HT-29 (cell line): ENCODE results near the gene PROZ. TPM values are rescaled to one million over a fixed set of nuclear protein-coding genes. Genes with fewer than 3 reads are reported as not detected.
A peak's percentile ranks its signal among the peaks of the same experiment; 100 is the strongest.

Experiments
- DNase-seq: peaks from one replicate; pipeline ENCODE4 v3.0.0-alpha.2; 2015; ENCODE audit warnings: low spot score
- total RNA-seq: library from RNA; depleted of rRNA; stranded (reverse); fragments of >200 nt; shearing (Covaris generic); gene quantifications from 2 replicates; pipeline ENCODE4 v1.2.3, GENCODE V29; 2014

Gene PROZ
- total RNA-seq, 1 experiment from 2014 or later = not detected

DNA sequence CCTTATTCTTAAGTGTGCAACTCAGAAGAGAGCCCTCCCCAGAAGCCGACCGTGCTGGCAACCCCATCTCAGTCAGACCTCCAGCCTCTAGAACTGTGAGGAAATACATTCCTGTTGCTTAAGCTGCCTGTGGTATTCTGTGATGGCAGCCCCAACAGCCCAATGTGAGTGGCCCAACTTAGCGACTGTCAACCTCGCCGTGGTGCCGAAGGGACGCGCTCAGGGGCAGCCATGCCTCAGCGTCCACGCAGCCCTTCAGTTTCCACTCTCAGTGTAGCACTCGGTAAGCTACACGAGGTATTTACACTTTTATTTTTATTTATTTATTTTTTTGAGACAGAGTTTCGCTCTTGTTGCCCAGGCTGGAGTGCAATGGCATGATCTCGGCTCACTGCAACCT is 18.4 kb downstream of the PROZ start:
- no peak for DNase-seq

DNA sequence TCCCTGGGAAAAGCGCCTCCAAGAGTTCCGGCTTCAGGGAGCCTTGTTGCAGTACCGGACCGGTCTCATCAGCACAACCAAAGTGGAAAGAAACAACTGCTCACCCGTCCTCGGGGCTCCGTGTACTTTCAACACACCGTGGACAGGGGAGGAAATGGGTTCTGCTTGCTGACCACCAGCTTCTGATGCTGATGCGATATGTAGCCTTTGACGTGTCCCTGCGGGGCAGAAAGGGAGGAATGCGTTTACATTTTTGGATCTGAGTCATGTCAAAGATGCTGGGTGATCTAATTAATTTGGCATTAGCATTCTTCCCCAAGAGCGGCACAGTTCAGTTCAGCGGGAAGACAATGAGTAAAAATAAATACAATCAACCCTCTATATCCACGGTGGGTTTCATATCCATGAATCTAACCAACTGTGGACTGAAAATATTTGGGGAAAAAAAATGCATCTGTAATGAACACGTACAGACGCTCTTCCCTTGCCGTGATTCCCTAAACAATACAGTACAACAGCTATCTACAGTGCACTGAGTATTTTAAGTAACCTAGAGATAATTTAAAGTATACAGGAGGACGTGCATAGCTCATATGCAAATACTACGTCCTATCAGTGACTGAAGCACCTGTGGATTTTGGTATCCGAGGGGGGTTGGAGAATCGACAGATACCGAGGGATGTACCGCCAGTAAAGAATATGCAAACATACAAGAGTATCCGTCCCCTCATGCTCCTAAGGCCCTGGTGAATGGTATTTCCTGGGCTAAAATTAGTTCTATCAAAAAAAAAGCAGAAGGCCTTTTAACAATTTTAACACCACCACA is 19.8 kb downstream of the PROZ start:
- no peak for DNase-seq

DNA sequence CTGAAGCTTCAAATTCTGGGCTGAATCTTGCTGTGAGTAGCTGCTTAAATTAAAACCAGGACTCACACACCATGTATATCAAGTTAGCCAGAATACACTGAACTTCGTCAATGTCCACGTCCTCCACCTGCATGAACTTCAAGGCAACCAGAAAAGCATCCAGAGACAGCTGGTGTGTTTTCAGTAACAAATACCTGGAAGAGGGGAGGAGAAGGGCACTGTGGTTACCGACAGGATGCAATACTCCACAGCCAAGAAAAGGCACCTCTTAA is 20.4 kb downstream of the PROZ start:
- no peak for DNase-seq

DNA sequence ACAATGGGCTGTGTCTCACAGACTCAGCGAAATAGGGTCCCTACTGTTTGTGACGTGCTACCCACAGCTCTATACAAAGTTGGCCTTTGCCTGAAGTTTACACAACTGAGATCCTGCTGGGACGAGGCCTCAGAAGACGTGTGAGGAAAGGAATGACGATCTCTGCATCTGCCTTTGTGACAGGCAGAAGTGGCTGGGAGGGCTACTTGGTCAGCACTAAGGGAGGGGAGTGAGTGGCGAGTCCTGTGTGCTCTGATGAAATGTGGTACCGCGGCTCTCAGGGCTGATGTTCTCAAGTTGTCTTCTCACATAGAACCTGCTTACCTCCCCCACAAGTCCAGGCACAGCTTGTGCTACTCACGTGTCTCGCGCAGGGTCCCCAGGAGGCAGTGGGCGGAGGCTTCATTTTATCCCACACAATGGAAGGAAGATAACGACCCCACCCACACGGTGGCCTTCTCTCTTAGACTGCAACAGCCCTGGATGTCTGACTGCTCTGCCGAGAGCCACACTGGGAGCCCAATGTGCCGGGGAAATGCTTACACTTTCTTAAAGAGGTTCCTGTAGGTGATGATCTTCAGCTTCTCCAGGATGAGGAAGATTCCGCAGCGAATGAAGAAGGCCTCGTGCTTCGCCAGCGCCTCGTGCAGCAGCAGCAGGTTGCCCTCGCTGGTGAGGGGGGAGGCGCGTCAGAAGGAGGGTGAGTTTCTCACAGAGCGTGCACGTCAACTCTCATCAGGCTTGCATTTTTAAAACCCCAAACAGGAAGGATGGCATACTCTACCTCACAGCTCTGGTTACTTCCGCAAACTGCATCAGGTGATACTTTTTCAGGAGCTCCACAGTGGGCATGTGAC is 21.2 kb downstream of the PROZ start:
- no peak for DNase-seq

DNA sequence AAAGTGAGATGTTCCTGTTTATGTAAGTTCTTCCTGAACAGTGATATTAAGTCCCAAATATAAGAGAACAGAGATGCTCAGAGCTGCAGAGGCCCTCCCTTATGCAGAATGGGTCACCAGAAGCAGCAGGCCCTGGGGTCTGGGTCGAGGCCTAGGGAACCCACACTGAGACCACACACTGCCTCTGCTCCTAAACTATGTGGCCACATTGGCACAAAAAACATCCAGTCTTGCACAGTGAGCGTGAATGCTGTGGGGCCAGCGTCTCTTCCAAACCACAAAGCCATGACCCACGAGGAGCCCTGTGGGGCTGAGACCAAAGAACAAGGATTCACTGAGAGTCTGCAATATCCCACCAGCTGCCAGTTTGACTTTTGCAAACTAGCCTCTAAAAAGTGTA is 23.6 kb downstream of the PROZ start:
- no peak for DNase-seq

DNA sequence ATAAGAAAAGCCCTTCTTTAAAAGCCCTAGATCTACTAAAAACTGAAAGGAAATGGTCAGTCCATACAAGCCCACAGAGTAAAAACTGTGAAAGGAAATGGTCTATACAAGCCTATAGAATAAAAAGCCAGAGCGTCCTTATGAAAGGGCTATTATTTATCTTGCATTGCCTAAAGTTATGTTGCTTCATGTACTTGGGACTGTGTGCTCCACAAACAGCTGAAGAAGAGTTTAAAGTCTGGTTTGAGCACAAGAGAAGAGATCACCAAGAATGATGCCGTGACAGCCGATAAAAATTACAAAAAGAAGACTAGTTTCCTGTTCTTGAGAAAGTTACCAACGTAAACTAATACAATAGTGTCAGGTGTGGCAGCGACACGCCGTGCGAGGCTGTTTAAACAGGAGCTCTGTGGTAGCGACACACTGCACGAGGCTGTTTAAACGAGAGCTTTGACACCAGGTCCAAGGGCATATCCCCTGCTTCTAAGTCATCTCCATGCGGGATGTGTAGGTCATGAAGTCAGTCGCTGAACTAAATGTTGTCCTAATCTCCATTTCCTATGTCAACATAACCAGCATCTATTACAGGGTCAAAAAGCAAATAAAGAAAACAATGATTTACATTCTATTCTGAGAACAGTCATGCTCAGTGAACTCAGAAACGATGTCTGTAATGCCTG is 25.1 kb downstream of the PROZ start:
- no peak for DNase-seq

DNA sequence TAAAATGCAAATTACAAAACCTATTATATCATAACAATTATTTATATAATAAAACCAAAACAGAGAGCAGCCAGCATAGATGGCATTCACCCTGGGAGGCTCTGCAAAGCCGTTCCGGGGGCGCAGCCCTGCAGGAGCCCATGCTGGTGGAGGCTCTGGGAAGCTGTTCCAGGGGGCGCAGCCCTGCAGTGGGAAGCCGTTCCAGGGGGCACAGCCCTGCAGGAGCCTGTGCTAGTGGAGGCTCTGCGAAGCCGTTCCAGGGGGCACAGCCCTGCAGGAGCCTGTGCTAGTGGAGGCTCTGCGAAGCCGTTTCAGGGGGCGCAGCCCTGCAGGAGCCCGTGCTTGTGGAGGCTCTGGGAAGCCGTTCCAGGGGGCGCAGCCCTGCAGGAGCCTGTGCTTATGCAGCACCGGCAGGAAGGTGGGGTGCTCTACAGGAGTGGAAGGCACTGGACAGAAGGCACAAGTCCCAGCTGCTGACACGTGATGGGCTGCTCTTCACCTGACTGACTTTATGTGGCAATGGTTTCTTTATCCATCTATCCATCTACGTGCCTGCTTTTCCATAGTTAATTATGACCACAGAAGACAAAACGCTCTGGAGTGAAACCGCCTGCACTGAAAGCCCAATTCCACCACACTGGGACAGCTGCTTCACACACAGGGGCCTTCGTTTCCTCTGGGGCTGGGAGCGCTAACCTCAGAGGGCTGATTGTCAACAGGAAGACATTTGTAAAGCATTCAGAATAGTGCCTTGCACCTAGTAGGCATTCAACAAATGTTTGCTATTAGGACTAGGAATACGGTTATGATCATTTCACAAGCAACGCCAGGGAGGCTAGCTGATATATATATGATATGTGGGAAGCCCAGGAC is 26.4 kb downstream of the PROZ start:
- DNase-seq = no peak

DNA sequence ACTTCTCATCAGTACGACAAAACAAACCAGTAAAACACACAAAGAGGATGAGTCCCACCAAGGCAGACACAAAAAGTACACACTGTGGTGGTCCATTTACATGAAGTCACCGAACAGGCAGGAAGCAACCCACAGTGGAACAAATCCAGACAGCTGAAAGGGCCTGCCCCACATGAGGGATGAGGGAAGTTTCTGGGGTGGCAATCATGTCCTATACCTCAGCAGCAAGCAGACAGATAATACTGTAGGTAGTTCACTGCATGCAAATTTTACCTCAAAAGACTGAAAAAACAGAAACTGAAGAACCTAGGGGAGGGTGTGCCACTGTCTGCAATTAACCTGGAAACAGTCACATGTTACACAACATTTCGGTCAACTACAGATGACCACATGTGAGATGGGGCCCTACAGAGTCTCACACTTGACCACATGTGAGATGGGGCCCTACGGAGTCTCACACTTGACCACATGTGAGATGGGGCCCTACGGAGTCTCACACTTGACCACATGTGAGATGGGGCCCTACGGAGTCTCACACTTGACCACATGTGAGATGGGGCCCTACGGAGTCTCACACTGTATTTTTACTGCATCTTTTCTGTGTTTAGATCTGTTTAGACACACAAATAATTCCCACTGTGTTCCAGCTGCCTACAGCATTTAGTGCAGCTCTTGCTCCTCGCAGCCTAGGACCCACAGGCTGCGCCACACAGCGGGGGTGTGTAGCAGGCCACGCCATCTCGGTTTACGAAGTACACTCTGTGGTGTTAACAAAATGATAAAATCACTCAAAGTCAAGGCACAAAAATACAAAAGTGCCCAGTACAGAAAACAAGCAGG is 27.8 kb downstream of the PROZ start:
- no peak for DNase-seq

DNA sequence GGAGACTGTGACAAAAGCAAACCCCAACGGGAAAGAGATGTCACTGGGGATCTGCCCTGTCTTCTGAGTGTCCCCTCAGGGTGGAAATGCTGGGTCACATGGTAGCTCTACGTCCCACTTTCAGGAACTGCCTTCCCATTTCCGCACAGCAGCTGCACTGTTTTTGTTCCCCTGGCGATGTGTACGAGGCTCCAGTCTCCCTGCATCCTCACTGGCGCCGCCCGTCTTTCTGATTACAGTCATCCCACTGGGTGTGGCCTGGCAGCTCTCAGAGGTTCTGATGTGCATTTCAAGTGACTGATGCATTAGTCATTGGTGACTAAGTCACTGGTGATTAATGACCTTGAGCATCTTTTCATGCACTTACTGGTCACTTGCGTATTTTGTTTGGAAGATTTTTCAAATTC is 28.8 kb downstream of the PROZ start:
- DNase-seq = peak; percentile 94

DNA sequence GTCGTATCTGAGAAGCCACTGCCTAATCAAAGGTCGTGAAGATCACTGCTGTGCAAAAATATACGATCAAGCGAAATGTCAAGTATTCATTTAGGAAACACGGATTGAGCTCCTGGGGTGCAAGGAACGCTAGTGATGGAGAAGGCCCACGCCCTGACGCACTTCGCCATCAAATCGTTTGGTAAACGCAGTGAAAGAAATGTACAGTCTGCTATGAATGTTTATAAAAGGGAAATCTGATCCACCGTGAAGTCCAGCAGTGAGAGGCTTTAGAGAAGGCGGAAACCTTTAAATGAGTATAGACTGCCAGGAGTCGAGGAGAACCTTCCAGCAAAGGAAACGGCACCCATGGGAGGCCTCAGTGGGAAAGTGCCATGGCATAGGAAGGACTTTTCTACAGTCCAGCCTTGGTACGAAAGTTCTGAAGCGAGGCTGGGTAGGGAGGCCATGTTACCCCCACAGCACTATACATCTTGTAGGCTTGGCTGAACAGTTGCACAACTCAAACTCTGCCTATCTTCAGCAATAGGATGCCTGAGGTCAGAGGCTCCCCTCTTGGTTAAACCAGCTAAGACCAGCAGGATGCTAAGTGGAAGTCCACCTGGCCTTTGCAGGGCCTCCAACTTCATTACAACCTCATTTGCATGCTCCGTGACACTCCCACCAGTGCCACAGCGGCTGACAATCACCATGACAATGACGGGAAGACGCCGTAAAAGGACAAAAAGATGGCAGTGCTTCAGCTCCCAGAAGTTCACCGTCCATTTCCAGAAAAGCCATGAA is 29.6 kb downstream of the PROZ start:
- DNase-seq = no peak

DNA sequence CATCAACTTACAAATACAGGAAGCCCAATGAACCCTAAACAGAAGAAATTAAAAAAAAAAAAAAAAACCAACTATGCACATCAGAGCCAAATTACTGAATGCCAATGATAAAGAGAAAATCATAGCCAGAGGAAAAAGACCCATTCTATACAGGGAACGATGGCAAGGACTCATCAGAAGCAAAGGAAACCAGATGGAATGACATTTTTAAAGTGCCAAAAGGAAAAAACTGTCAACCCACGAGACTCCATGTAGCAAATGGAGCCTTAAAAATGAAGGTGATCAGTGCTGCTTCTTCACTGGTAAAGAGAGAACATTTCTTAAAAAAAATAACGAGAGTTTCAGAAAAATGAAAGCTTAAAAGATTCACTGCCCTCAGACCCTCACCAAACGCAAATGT is 31.7 kb downstream of the PROZ start:
- DNase-seq = no peak

DNA sequence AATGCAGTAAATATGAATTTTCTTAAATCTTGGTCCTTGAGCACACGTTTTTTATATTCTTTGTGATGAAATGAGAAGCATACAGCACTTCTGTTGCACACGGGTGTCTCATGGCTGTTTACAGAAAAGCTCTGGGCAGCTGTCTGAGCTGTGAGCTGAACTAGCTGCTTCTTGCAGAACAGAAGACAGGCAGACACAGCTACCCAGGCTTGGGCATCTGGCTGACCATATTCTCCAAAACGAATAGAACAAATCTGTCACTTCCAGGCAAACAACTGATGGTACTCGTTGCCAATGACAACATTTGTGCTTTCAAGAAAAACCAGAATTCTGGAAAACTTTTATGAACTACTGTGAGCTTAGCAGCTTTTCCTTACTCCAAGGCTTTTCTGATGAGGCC is 33.8 kb downstream of the PROZ start:
- no peak for DNase-seq

DNA sequence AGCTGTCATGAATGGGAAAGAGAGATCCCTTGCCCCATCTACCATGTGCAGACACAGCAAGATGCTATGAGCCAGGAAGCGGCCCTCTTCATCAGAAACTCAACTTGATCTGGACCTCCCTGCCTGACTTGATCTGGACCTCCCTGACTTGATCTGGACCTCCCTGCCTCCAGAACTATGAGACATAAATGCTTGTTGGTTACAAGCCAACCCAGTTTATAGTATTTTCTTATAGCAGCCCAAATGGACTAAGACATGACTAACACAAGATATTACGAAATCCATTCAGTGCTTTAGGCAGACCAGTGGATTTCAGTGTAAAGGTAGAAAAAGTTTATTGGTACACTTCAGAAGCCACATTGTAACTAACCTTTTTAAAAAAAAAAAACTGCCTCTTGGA is 34.5 kb downstream of the PROZ start:
- DNase-seq = no peak

DNA sequence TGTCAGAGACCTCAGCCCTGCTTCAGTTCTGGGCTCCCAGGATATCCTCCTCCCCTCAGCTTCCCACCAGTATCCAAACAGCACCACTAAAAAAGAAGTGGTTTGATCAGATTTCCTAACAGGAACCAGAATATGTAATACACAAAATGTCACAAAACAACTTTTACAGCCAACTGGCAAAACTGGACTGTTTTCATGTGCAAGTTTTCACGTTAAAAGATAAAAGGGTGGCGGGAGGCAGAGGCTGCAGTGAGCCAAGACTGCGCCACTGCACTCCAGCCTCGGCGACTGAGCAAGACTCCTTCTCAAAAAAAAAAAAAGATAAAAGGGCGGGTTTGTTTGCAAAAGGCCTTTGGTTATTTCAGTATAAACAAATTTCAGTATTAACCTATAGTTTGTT is 36.9 kb downstream of the PROZ start:
- no peak for DNase-seq

DNA sequence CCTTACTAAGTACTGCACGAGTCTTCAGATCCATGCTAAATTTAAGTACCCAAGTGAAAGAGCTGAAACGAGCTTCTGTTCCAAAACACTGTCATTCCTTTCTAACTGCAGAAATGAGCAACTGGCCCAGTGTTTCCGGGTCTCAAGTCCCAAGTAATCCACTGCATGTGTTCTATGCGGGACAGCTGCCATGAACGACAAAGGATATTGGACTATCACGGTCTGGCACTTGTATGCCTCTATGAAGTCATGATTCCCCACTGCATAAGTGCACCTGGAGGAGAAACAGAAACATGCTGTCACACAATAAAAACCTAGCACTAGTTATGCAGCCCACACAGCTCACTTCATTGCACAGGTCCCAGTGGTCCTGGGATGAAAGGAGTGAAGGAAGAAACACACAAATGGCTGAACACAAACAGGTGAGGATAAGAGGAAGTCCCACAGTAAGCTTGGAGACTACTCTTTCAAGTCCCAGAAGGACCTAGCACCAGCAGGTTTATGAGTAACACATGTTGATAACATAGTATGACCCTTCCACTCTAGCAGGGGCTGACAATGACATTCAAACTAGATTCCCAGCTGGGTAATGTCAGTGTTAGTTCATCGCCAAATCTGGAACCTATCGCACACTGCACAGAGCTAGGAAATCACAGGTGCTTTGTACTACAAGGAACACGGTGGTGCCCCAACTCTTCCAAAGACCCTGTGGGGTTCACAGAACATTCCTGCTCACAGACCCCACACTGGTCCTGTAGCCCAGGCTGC is 38.7 kb downstream of the PROZ start:
- no peak for DNase-seq

DNA sequence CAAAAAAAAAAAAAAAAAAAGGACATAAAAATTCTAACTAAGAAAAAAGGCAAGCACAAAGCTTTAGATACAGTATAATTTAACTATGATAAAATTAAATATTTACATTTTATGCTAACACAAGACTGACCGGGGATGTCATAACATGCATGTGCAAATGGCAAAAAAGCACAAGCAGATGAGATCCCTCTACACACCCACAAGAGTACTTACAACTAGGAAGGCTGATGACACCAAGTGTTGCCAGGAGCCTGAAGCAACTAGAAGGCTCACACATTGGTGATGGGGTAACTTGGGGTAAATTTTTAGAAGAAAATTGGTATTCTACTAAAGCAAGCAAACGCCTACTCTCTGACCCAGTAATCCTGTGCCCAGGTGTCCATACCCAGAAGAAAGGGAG is 43.4 kb downstream of the PROZ start:
- no peak for DNase-seq

DNA sequence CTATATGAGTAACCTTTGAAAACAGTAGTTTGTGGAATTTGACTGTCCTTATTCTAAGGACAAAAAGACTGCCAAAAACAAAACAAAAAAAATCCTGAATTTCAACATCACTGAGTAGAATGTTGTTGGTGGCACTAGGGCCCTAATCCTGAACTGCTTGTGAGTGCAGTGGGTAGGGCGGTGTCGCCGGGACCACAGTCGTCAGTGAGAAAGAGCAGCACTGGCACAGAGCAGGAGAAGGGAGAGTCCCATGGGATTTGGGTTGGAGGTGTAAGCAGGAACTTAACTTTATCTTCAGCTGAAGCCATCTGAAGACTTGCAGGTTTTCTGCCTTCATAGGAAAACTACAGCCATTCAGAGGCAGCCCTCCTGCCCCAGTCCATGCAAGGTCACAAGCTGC is 44.5 kb downstream of the PROZ start:
- DNase-seq = no peak

DNA sequence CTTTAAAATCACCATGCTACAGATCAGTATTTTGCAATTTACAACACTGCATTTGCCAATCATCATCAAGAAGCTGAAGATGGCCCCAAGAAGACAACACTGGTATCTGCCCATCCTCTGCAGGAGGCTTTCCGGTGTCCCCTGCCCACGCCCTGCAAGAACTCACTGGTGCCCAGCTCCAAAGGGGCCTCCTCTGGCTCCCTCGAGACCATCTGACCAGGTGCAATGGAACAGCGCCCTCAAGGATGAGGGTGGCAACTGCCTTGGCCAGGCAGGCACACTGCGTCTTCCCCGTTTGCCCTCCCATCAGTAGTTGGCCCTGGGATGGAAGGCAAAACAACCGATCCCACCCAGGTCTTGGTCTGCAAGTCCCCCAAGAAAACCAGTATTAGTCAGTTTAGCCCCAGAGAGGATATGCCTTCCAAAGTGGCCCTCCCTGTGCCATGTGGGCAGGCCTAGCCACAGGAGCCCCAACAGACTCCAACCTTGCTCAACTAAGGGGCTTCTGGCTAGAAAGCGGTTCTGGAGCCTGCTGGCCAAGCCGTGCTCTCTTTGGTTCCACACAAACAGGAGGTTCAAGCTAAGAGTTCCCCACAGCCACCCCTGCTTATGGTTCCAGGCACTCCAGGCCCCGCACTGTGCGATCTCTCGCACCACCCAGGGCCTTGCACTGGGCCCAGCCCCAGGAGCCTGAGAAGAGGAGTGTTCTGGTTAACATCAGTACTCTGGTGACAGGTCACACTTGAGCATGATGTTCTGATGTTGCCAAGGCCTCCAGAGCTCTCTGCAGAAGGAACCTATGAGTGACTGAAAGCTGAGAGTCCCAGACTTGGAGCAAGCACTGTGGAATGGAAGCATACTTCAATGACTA is 45.3 kb downstream of the PROZ start:
- DNase-seq = no peak
